Neutrophil (primary cell): ENCODE results near the gene FAM20A.
A peak's percentile ranks its signal among the peaks of the same experiment; 100 is the strongest.

Source experiments
- H3K27ac ChIP-seq: fragments of 200-600 bp; sonication (generic); 2 replicates; pipeline ENCODE4 v1.5.1; 2016; ENCODE audit warnings: mild to moderate bottlenecking, moderate library complexity
- H3K27me3 ChIP-seq: fragments of 200-600 bp; sonication (generic); 2 replicates; pipeline ENCODE4 v1.6.0; 2016; ENCODE audit warnings: mild to moderate bottlenecking
- H3K36me3 ChIP-seq: fragments of 200-600 bp; sonication (generic); 2 replicates; pipeline ENCODE4 v1.5.1; 2017
- H3K4me1 ChIP-seq, 2 experiments: fragments of 200-600 bp in 1 of 2; sonication (generic) in 1 of 2; 1 replicate in 1 of 2; 2 replicates in 1 of 2; pipeline versions ENCODE4 v1.5.1 to v1.6.1; 2013 to 2016; ENCODE audit warnings: low read depth in 1 of 2, low read length in 1 of 2, mild to moderate bottlenecking in 1 of 2, moderate library complexity in 1 of 2; ENCODE audit not compliant: control insufficient read depth in 1 of 2, insufficient read depth in 1 of 2
- H3K4me3 ChIP-seq, 2 experiments: fragments of 200-600 bp in 1 of 2; sonication (generic) in 1 of 2; 1 replicate in 1 of 2; 2 replicates in 1 of 2; pipeline ENCODE4 v1.5.1; 2013 to 2016; ENCODE audit warnings: low read depth in 1 of 2, low read length in 1 of 2, mild to moderate bottlenecking in 1 of 2, moderate library complexity in 1 of 2
- H3K9me3 ChIP-seq: fragments of 200-600 bp; sonication (generic); 2 replicates; pipeline ENCODE4 v1.5.1; 2016
- CTCF ChIP-seq: fragments of 200-600 bp; sonication (generic); IDR thresholded peaks from 2 replicates; pipeline ENCODE4 v1.5.1; 2016; ENCODE audit warnings: antibody characterized with exemption

Gene FAM20A

GRCh38 chr17:68512960-68513474, 88.2 kb downstream of the FAM20A start:
- Histone ChIP-seq H3K9me3 (no peaks in the 10 kb centered on the region), H3K4me3 (peak overlapping the region; percentile 89 to 98), H3K27ac (peak overlapping the region; percentile 100), H3K4me1 (peaks cover 55 to 60% of the 10 kb centered on the region in 2 experiments), H3K36me3 (peaks cover 35% of the 10 kb centered on the region), H3K27me3 (no peaks in the 10 kb centered on the region)
- peak; percentile 13 for TF ChIP-seq CTCF

- peak within 1 kb of the TSS; percentile 89 to 98 for H3K4me3 ChIP-seq
- H3K4me1 ChIP-seq: peaks cover 59 to 61% of the 10 kb centered on the region in 2 experiments
- peak within 1 kb of the TSS; percentile 100 for H3K27ac ChIP-seq
- H3K36me3 ChIP-seq: peaks cover 29% of the 10 kb centered on the region
- no peaks in the 10 kb centered on the region for H3K27me3 ChIP-seq
- no peaks in the 10 kb centered on the region for H3K9me3 ChIP-seq
- TF ChIP-seq CTCF: peak; percentile 49
Measured at GRCh38 chr17:68512247-68512959, 88.8 kb downstream of the FAM20A start, which contains the start of gene PRKAR1A. Gene PRKAR1A, plus strand, starts transcription at chr17:68512430. Its CDS starts 2,970 bp downstream, at chr17:68515400.

GRCh38 chr17:68511671-68512246, 89.4 kb downstream of the FAM20A start:
- TF ChIP-seq CTCF: peak; percentile 23
- Histone ChIP-seq H3K4me1 (peaks cover 62 to 66% of the 10 kb centered on the region in 2 experiments), H3K36me3 (peaks cover 23% of the 10 kb centered on the region), H3K27ac (peak overlapping the region; percentile 100), H3K9me3 (no peaks in the 10 kb centered on the region), H3K27me3 (no peaks in the 10 kb centered on the region), H3K4me3 (peak overlapping the region; percentile 89 to 98)

- H3K4me1 ChIP-seq: peaks cover 67 to 71% of the 10 kb centered on the region in 2 experiments
- H3K27ac ChIP-seq: peak overlapping the region; percentile 100
Measured at GRCh38 chr17:68511254-68511670, 89.9 kb downstream of the FAM20A start.

More at GRCh38 chr17:68511254-68511670, 89.9 kb downstream of the FAM20A start:
- Histone ChIP-seq H3K36me3 (peaks cover 18% of the 10 kb centered on the region), H3K4me3 (peak overlapping the region; percentile 89 to 98), H3K27me3 (no peaks in the 10 kb centered on the region), H3K9me3 (no peaks in the 10 kb centered on the region)
- TF ChIP-seq CTCF: no peak
